A673 (cell line): Measurements from ENCODE around the gene TAAR5.

Experiments
- EZH2 ChIP-seq: fragments of 200-600 bp; sonication (generic); IDR thresholded peaks from 2 replicates; pipeline ENCODE4 v1.6.1; 2017; ENCODE audit warnings: borderline replicate concordance, low read depth, mild to moderate bottlenecking, mixed read lengths, antibody characterized with exemption, low read length; ENCODE audit not compliant: poor library complexity, severe bottlenecking
- TF ChIP-seq, protein P1 (sequence below): fragments of 300-800, 200-600 bp; sonication (generic); conservative IDR thresholded peaks from 2 replicates; pipeline ENCODE4 v1.5.1; 2017; ENCODE audit warnings: low read depth, mild to moderate bottlenecking, antibody characterized with exemption, low read length, moderate library complexity, mixed read lengths

DNA sequence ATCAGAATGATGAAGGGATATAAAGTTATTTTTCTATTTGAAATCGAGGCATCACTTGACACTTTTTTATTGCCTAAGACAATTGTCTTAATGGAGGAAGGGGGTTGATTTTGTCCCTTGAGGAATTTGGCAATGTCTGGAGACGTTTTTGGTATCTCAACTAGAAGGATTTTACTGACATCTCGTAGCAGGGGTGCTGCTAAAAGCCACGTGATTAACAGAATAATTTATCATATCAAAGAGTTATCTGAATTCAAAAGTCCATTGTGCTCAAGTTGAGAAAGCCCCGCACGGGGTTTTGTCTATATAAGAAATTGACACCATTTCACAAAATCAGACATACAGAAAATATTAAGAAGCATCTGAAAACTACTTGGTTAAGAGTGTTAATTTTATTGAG lies 20.9 kb downstream of the TAAR5 start:
- TF ChIP-seq, protein P1, sequence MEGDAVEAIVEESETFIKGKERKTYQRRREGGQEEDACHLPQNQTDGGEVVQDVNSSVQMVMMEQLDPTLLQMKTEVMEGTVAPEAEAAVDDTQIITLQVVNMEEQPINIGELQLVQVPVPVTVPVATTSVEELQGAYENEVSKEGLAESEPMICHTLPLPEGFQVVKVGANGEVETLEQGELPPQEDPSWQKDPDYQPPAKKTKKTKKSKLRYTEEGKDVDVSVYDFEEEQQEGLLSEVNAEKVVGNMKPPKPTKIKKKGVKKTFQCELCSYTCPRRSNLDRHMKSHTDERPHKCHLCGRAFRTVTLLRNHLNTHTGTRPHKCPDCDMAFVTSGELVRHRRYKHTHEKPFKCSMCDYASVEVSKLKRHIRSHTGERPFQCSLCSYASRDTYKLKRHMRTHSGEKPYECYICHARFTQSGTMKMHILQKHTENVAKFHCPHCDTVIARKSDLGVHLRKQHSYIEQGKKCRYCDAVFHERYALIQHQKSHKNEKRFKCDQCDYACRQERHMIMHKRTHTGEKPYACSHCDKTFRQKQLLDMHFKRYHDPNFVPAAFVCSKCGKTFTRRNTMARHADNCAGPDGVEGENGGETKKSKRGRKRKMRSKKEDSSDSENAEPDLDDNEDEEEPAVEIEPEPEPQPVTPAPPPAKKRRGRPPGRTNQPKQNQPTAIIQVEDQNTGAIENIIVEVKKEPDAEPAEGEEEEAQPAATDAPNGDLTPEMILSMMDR: no peak
- TF ChIP-seq EZH2: no peak
